Tibial artery (tissue), 4 donors: Measurements from ENCODE around the gene PLPP2.
A peak's percentile ranks its signal among the peaks of the same experiment; 100 is the strongest.
"Not testable (repeated sequence)": the region's sequence is repeated elsewhere in the genome, so short reads cannot be mapped to it uniquely, and the experiment has no call there.

Experiments used
- DNase-seq, 2 donors: peaks; one replicate each; pipeline ENCODE4 v3.0.0-alpha.2; 2019
- H3K27ac ChIP-seq, 2 donors: fragments of 200-600 bp; sonication (generic) in 1 of 2; 1 replicate in 1 of 2; 2 replicates in 1 of 2; pipeline ENCODE4 v1.5.1; 2018 to 2019; ENCODE audit warnings: mild to moderate bottlenecking in 1 of 2
- H3K27me3 ChIP-seq, 2 donors: fragments of 200-600 bp; sonication (generic) in 1 of 2; one replicate each; pipeline versions ENCODE4 v1.5.1 to v1.6.0; 2016 to 2019
- H3K36me3 ChIP-seq, 3 donors: fragments of 200-600 bp; sonication (generic) in 2 of 3; one replicate each; pipeline ENCODE4 v1.5.1; 2016 to 2019; ENCODE audit warnings: mild to moderate bottlenecking in 2 of 3
- H3K4me1 ChIP-seq, 4 donors: fragments of 200-600 bp; sonication (generic) in 2 of 4; 1 replicate in 3 of 4; 2 replicates in 1 of 4; pipeline ENCODE4 v1.5.1; 2016 to 2019
- H3K4me3 ChIP-seq, 2 donors: fragments of 200-600 bp; sonication (generic) in 1 of 2; 1 replicate in 1 of 2; 2 replicates in 1 of 2; pipeline ENCODE4 v1.5.1; 2018 to 2019; ENCODE audit warnings: mild to moderate bottlenecking in 2 of 2
- H3K9me3 ChIP-seq, 3 donors: fragments of 200-600 bp; sonication (generic) in 1 of 3; one replicate each; pipeline ENCODE4 v1.5.1; 2016 to 2019
- intact Hi-C: fragments of 100-400 bp; cut with DNase I; formaldehyde crosslinking; loops from one replicate; pipeline ENCODE4 v1.15.0; 2023; ENCODE audit warnings: low total_unique reads
- TF ChIP-seq, protein P1 (sequence below), 2 experiments: fragments of 200-600 bp in 1 of 2; fragments of 450-650 bp in 1 of 2; IDR thresholded peaks; one replicate each; pipeline ENCODE4 v1.5.1; 2017 to 2019; ENCODE audit warnings: antibody characterized with exemption in 2 of 2, mild to moderate bottlenecking in 1 of 2, moderate library complexity in 1 of 2

The PLPP2 gene

DNA sequence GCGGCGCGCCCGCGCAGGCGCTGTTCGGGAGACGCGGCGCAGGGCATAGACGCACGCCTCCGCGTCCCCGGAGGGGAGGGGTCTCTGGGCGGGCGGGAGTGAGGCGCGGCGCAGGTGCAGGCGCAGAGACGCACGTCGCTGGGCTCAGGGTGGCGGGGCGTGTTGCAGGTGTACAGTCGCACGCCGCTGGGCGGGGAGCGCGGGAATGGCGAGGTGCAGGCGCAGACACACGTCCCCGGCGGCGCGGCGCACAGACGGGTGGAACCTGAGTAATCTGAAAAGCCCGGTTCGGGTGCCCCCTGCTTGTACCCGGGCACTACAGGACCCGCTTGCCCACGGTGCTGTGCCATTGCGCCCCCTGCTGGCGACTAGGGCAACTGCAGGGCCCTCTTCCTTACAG lies 44.7 kb downstream of the PLPP2 start:
- intact Hi-C loops: no loop called here
- Histone ChIP-seq H3K4me1 (no peaks in the 10 kb centered on the region), H3K27me3 (no peaks in the 10 kb centered on the region), H3K4me3 (no peak overlapping the region), H3K9me3 (no peaks in the 10 kb centered on the region), H3K27ac (no peak overlapping the region), H3K36me3 (no peaks in the 10 kb centered on the region)
- no peak for DNase-seq
- TF ChIP-seq, protein P1, sequence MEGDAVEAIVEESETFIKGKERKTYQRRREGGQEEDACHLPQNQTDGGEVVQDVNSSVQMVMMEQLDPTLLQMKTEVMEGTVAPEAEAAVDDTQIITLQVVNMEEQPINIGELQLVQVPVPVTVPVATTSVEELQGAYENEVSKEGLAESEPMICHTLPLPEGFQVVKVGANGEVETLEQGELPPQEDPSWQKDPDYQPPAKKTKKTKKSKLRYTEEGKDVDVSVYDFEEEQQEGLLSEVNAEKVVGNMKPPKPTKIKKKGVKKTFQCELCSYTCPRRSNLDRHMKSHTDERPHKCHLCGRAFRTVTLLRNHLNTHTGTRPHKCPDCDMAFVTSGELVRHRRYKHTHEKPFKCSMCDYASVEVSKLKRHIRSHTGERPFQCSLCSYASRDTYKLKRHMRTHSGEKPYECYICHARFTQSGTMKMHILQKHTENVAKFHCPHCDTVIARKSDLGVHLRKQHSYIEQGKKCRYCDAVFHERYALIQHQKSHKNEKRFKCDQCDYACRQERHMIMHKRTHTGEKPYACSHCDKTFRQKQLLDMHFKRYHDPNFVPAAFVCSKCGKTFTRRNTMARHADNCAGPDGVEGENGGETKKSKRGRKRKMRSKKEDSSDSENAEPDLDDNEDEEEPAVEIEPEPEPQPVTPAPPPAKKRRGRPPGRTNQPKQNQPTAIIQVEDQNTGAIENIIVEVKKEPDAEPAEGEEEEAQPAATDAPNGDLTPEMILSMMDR (IDR thresholded peaks at IDR 0.05): no peak

DNA sequence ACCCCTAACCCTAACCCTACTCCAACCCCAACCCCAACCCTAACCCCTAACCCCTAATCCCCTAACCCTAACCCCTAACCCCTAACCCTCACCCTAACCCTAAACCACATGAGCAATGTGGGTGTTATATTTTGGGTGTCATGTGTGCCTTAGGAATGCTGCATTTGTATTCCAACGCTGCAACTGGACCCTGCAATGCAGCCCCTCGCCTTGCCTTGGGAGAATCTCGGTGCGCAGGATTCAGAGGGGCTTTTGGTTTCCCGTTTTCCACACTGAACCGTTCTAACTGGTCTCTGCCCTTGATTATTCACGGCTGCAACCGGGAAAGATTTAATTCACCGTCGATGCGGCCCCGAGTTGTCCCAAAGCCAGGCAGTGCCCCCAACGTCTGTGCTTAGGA lies 45.3 kb downstream of the PLPP2 start:
- H3K4me1 ChIP-seq, H3K27ac ChIP-seq, DNase-seq, H3K9me3 ChIP-seq, H3K27me3 ChIP-seq, intact Hi-C loops, H3K36me3 ChIP-seq: not testable (repeated sequence)
- H3K4me3 ChIP-seq: peak overlapping the region; percentile 34 to 36

DNA sequence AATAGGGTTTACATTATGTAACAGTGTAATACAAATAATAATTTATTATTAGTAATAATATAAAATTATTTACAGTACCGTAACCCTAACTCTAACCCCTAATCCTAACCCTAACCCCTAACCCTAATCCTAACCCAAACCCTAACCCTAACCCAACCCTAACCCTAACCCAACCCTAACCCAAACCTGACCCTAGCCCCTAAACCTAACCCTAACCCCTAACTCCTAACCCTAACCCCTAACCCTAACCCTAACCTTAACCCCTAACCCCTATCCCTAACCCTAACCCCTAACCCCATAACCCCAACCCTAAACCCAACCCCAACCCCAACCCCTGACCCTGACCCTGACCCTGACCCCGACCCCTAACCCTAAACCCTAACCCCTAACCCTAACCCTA lies 45.7 kb downstream of the PLPP2 start:
- TF ChIP-seq, protein P1 (IDR thresholded peaks at IDR 0.05): no peak
- no peaks in the 10 kb centered on the region for H3K27me3 ChIP-seq
- H3K4me1 ChIP-seq: no peaks in the 10 kb centered on the region
- intact Hi-C loops: no loop called here
- H3K9me3 ChIP-seq: no peaks in the 10 kb centered on the region
- no peak for DNase-seq
- H3K36me3 ChIP-seq: no peaks in the 10 kb centered on the region
- H3K27ac ChIP-seq: no peak overlapping the region
- H3K4me3 ChIP-seq: no peak overlapping the region
